Activated CD8-positive, alpha-beta memory T cell treated with anti-CD3 and anti-CD28 coated beads for 36 hours (primary cell): ENCODE measurements around the gene ABCB1. TPM values are rescaled to one million over a fixed set of nuclear protein-coding genes. Genes with fewer than 3 reads are reported as not detected.
"Not testable (repeated sequence)": the region's sequence is repeated elsewhere in the genome, so short reads cannot be mapped to it uniquely, and the experiment has no call there.

Source experiments
- CTCF ChIA-PET: fragments of 350-600 bp; sonication (Branson Sonifier 250); formaldehyde crosslinking; loops from one replicate; lab custom pipeline; 2021; ENCODE audit warnings: antibody characterized with exemption; lab: Charles Lee
- POLR2A ChIA-PET: fragments of 350-600 bp; sonication (Branson Sonifier 250); formaldehyde crosslinking; loops from one replicate; lab custom pipeline; 2021; ENCODE audit warnings: antibody characterized with exemption; lab: Charles Lee
- total RNA-seq, 2 experiments: library from RNA; stranded (reverse); gene quantifications; one replicate each; pipeline ENCODE4 v1.2.3, GENCODE V29; 2021

Gene ABCB1
- total RNA-seq, 2 experiments from 2014 or later = 16.0 to 19.7 TPM

DNA sequence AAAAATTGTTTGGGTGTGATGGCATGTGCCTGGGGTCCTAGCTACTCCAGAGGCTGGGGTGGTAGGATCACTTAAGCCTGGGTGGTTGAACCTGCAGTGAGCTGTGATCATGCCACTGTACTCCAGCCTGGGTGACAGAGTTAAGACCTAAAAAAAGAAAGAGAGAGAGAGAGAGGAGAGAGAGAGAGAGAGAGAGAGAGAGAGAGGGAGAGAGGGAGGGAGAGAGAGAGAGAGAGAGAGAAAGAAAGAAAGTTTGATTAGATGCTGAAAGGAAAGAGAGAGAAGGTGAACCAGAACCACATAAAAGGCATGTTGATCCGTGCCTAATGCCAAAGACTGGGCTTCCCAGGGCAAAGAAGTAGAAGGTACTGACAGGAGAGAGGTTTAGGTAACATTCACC is 11.1 kb downstream of the ABCB1 start:
- CTCF ChIA-PET = interaction anchor here (1.0 kb wide), 1 partner anchor 11 kb away, joined by 3 read pairs; the partner anchor contains the start of gene ABCB1

DNA sequence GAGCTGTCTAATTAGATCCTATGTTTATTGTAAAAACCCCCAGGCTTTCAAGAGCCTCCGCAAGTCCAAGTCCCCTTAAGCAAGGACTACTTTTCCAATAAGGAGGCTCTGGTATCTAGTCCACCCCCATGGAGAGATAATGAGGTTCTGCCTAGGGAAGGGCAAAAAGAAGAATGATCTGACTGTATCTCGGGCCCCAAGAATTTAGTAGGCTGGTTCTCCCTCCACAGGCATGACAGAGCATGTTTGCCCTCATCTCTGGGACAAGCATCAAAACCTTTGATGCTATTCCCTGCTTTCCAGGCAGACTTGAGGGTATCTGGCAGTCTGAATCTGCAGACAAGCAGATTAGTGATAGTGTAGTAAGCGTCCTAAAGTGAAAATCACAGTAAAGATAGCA is 19.0 kb downstream of the ABCB1 start:
- POLR2A ChIA-PET = no interaction called here
- CTCF ChIA-PET = no interaction called here

More for the DNA sequence above, 11.1 kb downstream of the ABCB1 start:
- POLR2A ChIA-PET = no interaction called here

DNA sequence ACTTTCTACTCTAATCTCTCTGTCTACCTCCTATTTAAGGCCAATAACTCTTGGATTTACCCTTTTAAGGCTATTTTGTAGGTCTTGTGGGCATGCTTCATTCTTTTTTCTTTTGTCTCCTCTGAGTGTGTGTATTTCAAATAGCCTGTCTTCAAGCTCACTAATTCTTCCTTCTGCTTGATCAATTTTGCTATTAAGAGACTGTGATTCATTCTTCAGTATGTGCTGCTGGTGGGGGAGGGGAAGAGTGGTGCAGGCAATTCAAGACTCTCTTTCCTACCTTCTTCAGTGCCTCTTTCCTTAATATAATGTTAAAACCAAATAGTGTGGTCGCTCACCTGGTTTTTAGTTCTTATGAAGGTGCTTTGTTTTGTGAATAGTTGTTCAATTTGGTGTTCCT is 20.0 kb downstream of the ABCB1 start:
- CTCF ChIA-PET = no interaction called here
- POLR2A ChIA-PET = no interaction called here

DNA sequence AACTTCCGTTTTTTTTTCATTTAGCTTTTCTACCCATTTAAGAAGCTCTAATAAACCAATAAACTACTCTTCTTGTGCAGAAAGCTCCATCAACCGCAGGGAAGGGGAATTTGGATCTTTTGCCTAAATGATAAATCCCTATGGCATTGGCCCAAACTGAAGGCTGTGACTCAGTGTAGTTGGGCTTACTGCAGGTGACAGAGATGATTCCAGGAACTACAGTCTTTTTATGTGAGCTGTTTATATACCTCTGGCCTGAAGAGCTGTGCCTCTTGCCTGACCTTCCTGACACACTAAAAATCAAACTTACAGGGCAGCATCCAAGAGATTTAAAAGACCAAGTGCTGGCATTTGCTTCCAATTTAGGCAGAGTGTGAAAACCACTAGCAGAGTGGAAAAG is 25.2 kb downstream of the ABCB1 start:
- CTCF ChIA-PET = no interaction called here
- POLR2A ChIA-PET = no interaction called here

DNA sequence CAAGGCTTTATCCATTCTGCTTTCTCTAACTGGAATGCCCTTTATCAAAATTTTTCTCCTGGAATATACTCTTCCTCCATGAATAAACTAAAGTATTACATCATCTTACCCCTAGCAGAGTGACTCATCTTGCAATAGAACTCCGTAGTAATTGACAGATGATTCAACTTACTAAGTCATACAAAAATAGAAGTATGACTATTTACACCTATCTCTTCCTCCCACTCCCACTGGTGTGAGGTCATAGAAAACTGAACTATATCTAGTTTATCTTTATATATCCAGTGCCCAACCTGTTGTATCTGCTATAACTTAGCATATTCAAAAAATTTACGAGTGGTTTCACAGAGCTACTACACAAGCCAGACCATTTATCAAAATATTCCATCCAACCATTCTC is 26.1 kb downstream of the ABCB1 start:
- ChIA-PET CTCF (no interaction called here), POLR2A (no interaction called here)

DNA sequence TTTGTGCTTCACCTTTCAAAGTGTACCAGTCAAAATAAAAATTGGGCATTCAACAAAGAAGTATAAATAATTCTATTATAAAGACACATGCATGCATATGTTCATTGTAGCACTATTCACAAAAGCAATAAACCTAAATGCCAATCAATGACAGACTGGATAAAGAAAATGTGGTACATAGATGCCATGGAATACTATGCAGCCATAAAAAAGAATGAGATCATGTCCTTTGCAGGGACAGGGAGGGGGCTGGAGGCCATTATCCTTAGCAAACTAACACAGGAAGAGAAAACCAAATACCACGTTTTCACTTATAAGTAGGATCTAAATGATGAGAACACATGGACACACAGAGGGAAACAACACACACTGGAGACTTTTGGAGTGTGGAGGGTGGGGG is 28.2 kb downstream of the ABCB1 start:
- POLR2A ChIA-PET, CTCF ChIA-PET: not testable (repeated sequence)

DNA sequence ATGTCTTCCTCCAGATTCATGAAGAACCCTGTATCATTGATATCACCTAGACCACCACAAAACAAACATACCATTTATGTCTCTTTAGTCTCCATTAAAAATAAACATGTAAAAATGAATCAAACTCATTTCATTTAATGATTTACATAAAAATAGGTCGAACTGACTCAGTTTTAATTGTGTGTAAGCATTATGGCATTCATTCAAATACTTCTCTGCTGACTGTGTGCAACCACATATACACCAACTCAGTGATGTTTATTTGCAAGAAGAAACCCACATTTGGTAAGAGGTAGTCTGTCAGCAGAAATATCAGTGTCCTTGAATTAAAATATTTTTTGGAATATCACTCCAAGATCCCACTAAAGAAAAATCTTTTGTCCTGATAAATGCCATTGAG is 30.5 kb downstream of the ABCB1 start:
- CTCF ChIA-PET = interaction anchor here (1.4 kb wide), 1 partner anchor 16 kb away, joined by 3 read pairs; no protein-coding TSS in a partner anchor
- POLR2A ChIA-PET = no interaction called here

DNA sequence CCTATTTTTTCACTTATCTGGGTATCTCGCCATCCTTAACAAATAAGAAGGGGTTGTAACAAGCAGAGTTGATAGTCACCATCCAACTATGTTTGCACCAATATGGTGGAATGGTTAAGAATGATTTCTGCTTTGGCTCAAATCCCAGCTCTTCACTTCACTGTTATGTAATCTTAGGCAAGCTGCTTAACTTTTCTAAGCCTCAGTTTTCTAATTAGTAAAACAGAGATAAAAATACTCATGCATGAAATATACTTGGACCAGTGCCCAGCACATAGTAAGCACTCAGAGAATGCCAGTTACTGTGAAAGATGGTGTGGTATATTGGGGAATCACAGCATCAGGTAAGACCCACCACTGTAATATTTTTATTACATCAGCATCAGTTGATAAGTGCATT is 33.6 kb downstream of the ABCB1 start:
- POLR2A ChIA-PET = no interaction called here
- CTCF ChIA-PET = no interaction called here

DNA sequence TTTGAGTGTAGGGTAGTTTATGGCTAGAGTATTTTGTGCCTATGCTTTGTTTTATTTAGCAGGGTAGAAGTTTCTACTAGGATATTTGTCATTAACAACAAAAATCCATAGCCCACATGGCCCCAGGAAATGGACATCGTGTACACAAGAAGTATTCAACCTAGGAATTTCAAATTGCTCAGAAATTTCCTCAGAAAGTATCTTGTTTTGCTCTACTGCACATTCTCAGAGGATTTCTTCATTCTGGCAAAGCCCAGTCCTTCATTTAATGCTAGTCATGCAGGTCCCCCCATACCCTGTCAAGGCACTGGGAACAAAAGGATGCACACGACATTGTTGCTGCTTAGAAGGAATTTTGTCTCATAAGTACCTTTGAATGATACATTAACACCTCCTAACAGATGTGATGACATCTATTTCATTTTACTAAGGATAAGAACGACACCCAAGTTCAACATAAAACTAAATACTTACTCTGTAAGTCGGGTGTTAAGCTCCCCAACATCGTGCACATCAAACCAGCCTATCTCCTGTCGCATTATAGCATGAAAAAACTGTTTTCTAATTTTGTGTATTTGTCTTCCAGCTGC is 34.3 kb downstream of the ABCB1 start:
- CTCF ChIA-PET = no interaction called here

DNA sequence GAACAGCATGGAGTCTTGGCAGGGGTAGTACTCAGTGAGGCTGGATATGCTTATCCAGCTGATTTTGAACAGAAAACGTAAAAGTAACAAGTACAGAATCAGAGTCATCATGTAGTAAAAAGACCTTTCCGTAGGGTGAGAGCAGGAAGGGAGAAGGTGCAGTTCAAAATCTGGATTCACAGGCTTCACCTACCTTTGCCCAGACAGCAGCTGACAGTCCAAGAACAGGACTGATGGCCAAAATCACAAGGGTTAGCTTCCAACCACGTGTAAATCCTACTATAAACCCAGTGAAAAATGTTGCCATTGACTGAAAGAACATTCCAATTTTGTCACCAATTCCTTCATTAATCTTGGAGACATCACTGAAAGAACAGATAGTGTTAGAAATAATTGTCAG is 34.8 kb downstream of the ABCB1 start:
- ChIA-PET POLR2A (no interaction called here), CTCF (no interaction called here)

More for the DNA sequence above, 34.3 kb downstream of the ABCB1 start:
- POLR2A ChIA-PET = no interaction called here

DNA sequence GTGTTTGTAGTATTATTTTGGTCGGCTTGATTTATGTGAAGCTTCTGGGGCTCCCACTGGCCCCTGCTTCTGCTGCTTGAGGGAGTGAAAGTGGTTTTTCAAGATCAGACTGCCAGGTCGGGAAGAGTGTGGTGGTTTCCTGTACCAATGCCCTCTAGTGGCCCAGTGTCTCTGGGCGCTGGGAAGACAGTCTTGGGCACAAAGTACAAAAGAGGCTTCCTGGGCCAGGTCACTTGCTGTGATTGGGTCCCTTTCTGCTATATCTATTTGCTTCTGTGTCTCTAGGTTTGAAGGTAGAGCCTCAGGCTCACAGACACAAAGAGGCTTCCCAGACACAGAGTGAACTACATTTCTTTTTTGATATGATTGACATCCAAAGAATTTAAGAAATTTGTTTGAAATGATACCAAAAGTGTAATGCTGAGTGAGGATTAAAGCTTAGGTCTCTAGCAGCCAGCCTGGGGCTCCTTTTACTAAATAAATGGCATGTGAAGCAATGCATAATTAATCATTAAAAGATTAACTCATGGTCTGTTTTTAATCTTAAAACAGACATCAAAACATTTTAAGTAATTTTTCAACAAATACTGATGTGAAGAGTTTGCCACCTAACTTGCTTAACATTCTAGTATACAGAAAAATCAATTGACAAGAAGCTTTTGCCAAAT is 36.3 kb downstream of the ABCB1 start:
- POLR2A ChIA-PET = no interaction called here
- CTCF ChIA-PET = no interaction called here

DNA sequence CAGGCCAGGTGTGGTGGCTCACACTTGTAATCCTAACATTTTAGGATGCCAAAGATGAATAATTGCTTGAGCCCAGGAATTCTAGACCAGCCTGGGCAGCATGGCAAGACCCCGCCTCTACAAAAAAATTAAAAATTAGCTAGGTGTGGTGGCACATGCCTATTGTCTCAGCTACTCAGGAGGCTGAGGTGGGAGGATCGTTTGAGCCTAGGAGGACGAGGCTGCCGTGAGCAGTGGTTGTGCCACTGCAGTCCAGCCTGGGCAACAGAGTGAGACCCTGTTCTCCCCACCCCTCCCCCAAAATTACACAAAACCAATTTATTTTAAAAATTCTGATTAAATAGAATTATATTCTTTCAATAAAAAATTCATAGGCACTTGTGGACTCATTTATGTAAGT is 39.0 kb downstream of the ABCB1 start:
- ChIA-PET POLR2A (no interaction called here), CTCF (interaction anchor here (0.7 kb wide), 1 partner anchor 283 kb away, joined by 3 read pairs; no protein-coding TSS in a partner anchor)

DNA sequence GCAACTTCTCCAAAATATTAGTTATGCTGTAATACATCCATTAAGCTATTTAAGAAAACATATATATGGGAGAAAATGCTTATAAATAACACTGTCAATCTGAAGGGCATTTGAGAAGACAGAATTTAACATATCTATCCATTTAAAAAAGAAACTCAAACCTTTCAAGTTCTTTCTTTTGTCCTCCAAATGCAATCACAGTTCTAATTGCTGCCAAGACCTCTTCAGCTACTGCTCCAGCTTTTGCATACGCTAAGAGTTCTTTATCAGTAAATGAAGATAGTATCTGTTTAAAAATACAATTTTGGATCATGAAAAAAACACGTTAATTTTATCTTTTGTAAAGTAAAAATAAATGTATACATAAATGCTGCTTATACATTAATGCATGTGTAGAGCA is 39.6 kb downstream of the ABCB1 start:
- ChIA-PET CTCF (no interaction called here), POLR2A (no interaction called here)

DNA sequence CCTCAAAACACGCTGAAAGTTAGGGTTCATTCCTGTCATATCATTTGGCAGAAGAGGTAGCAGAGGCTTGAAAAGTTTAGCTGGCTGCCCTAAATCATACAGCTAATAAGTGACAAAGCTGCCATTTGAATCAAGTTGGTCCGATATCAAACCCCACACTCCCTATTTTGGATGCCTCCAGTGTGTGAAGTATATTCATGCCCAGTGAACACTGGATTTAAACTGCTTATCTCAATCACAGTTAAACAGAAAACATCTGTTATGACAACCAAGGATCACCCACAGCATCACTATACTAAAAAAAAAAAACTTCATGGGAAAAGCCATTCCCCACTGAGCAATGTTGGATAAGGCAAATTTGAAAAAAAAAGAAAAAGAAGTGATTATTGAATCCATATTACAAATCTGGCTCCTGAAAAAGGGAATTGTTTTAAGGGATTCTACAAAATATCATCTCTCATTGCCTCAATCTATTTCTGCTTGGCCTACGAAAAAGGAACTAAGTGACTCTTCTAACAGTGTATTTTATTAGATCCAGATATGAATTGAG is 48.3 kb downstream of the ABCB1 start:
- ChIA-PET POLR2A (no interaction called here), CTCF (no interaction called here)

DNA sequence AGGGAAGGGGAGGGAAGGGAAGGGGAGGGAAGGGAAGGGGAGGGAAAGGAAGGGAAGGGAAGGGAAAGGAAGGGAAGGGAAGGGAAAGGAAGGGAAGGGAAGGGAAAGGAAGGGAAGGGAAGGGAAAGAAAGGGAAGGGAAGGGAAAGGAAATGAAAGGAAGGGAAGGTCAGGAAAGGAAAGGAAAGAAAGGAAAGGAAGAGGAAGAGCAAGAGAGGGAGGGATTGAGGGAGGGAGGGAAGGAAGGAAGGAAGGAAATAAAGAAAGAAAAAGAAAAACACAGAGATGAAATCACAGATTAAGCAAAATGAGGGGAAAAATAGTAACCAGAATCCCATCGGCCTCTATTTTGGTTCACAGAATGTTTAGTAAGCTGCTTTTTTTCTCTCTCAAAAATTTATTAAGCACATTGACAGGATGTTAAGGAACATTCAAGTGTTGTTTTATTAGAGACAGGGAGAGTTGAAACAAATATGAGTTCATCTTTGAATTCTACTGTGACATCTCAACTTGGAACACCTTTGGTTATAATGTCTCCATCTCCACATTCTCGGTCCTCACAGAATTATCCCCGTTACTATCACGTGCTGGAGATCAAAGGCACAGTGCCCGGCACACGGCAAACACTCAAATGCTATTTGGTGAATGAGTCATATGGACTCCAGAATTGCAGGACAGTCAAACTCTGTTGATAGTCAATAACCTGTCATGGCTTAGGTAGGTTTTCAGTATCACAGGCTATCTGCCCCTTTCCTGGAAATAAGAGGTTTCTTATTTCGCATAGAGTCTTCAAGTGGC is 52.4 kb downstream of the ABCB1 start:
- ChIA-PET POLR2A (no interaction called here), CTCF (no interaction called here)

DNA sequence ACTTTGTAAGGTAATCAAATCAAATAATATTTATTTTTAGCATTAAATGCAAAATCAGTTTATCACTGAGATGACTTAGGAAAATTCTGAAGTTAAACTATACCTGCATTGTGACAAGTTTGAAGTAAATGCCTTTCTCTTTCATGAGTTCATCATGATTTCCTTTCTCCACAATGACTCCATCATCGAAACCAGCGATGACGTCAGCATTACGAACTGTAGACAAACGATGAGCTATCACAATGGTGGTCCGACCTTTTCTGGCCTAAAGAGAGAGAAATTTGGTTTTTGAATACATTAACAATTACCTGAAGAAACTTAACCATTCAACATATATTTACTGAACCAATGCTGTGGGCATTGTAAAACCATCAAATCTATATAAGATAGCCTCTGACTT is 54.9 kb downstream of the ABCB1 start:
- CTCF ChIA-PET = no interaction called here

DNA sequence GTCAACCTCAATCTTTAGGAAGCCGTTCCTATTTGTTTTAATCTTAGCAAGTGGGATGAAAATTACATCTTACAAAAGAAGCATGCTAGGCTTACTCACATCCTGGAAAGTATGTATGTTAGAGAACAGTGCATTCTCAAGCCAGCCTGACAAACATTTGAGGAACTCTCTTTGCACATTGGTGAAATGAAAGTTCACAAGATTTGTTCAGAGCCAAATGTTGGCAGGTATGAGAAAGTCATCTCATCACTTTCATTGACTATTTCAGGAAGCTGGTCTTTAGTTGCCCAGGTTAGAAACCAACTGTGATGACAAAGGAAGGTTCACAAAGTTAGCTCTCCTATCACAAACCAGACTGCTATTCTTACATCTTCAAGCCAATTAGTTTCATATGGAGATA is 57.1 kb downstream of the ABCB1 start:
- ChIA-PET POLR2A (no interaction called here), CTCF (no interaction called here)

More for the DNA sequence above, 54.9 kb downstream of the ABCB1 start:
- POLR2A ChIA-PET = no interaction called here

DNA sequence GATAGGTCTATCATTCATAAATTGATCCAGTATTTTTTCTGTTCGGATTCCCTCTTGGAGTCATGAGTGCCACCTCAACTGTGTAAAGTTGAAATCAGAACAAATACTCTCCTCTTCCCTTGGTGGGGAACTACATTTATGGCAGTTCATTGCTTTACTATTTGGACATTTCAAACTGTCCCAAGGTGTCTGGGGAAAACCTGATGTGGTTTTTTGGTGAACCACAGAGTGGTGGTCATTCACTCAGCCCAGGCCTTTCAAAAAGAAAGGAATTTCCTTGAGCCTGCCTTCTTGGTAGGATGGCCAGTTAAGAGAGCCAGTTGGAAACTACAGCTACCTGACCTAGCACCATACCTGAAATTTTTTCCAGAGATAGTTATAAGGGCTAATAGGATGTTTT is 59.0 kb downstream of the ABCB1 start:
- CTCF ChIA-PET = no interaction called here
- POLR2A ChIA-PET = no interaction called here

DNA sequence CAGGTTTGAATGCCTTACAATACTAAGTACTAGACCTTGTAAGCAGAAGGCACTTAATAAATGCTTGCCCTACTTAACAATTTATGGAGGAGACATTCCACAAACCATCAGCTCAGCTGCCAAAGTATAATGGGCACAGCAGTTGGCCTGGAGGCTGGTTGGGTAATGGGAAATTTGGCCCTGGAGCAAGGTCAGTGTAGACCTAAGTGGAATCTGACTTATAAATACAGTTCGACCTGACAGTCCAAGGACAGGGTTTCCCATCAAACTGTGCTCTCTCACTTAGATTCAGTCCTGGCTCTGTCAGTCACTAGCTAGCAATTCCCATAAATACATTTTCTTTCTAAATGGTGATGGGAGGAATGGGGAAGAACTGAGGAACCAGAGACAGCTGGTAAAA is 62.6 kb downstream of the ABCB1 start:
- POLR2A ChIA-PET = no interaction called here
- CTCF ChIA-PET = no interaction called here

DNA sequence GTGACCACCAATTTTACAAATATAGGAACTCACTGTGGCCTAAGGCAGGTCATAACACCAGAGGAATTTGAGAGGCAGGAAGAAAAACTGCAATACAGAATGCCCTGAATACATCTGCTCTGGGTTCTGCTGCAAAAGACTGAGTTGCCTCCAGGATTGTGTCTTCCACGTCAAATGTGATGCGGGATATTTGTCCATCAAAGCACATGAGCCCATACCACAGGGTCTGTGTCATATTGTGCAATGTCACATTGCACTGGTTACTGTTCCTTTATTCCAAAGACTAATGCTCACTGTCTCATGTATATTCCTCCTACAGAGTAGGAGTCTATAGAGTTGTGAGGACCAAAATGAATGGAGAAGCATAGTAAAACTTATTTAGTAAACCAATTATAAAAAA is 66.6 kb downstream of the ABCB1 start:
- POLR2A ChIA-PET = no interaction called here
- CTCF ChIA-PET = interaction anchor here (0.6 to 0.8 kb wide), 2 partner anchors 15 to 279 kb away, joined by 3 read pairs; no protein-coding TSS in a partner anchor
